CD4-positive, alpha-beta T cell (primary cell): ENCODE measurements around the gene SLC41A3. TPM values are rescaled to one million over a fixed set of nuclear protein-coding genes. Genes with fewer than 3 reads are reported as not detected.

ENCODE experiments used
- ATAC-seq: fragments of 200-7000 bp; cut with Tn5 transposase; one replicate; pipeline ENCODE4 v1.10.0; 2022; ENCODE audit warnings: mild to moderate bottlenecking; ENCODE audit not compliant: poor library complexity
- CTCF ChIA-PET: fragments of 350-600 bp; sonication (Branson Sonifier 250); formaldehyde crosslinking; loops from one replicate; lab custom pipeline; 2021; ENCODE audit warnings: antibody characterized with exemption, inconsistent platforms; lab: Charles Lee
- POLR2A ChIA-PET: fragments of 350-600 bp; sonication (Branson Sonifier 250); formaldehyde crosslinking; loops from one replicate; lab custom pipeline; 2021; ENCODE audit warnings: antibody characterized with exemption, inconsistent platforms; lab: Charles Lee
- DNase-seq, 14 experiments: peaks; one replicate each; pipeline ENCODE4 v3.0.0-alpha.2; 2013 to 2020; ENCODE audit warnings: mixed read lengths in 2 of 14
- H3K27ac ChIP-seq, 2 donors: one replicate each; pipeline versions ENCODE4 v1.5.1 to v1.7.0; 2013; ENCODE audit warnings: low read length in 2 of 2, low read depth in 1 of 2, mild to moderate bottlenecking in 1 of 2
- H3K27me3 ChIP-seq, 2 experiments: 1 replicate in 1 of 2; 2 replicates in 1 of 2; pipeline versions ENCODE4 v1.6.1 to v1.7.0; 2013; ENCODE audit warnings: low read length in 2 of 2, control low read depth in 1 of 2, mild to moderate bottlenecking in 1 of 2, moderate library complexity in 1 of 2; ENCODE audit not compliant: insufficient read depth in 2 of 2, control insufficient read depth in 1 of 2
- H3K36me3 ChIP-seq: one replicate; pipeline ENCODE4 v1.6.1; 2013; ENCODE audit warnings: low read length, control low read depth; ENCODE audit not compliant: insufficient read depth
- H3K4me1 ChIP-seq: one replicate; pipeline ENCODE4 v1.6.1; 2013; ENCODE audit warnings: low read length, control low read depth; ENCODE audit not compliant: insufficient read depth
- H3K4me3 ChIP-seq: one replicate; pipeline ENCODE4 v1.5.1; 2013; ENCODE audit warnings: mild to moderate bottlenecking, low read length, moderate library complexity
- H3K9me3 ChIP-seq, 2 experiments: 1 replicate in 1 of 2; 2 replicates in 1 of 2; pipeline versions ENCODE4 v1.6.1 to v1.7.0; 2013; ENCODE audit warnings: low read length in 2 of 2, mild to moderate bottlenecking in 2 of 2, control low read depth in 1 of 2, moderate library complexity in 1 of 2; ENCODE audit not compliant: control insufficient read depth in 1 of 2, insufficient read depth in 1 of 2
- H3K27ac Mint-ChIP-seq: one replicate; pipeline ENCODE4 v1.8.0; 2020; ENCODE audit warnings: mixed read lengths
- H3K27me3 Mint-ChIP-seq: one replicate; pipeline ENCODE4 v1.8.0; 2021; ENCODE audit warnings: mixed read lengths
- H3K36me3 Mint-ChIP-seq: one replicate; pipeline ENCODE4 v1.8.0; 2021; ENCODE audit warnings: low read depth, mixed read lengths
- H3K4me1 Mint-ChIP-seq: one replicate; pipeline ENCODE4 v1.8.0; 2021; ENCODE audit warnings: low read depth, mixed read lengths
- H3K4me3 Mint-ChIP-seq: one replicate; pipeline ENCODE4 v1.8.0; 2020; ENCODE audit warnings: mild to moderate bottlenecking, mixed read lengths
- H3K9me3 Mint-ChIP-seq: one replicate; pipeline ENCODE4 v1.8.0; 2020; ENCODE audit warnings: mixed read lengths
- intact Hi-C, 2 experiments: fragments of 100-400 bp; cut with DNase I in 1 of 2; cut with micrococcal nuclease in 1 of 2; formaldehyde crosslinking; loops; one replicate each; pipeline versions ENCODE4 v1.15.1 to v1.9.0; 2023 to 2025; cut with DNase I, micrococcal nuclease
- total RNA-seq, 174 experiments: library from RNA in 2 of 174; stranded (reverse) in 2 of 174; gene quantifications; one replicate each; pipeline ENCODE4 v1.2.3 and lab custom pipeline; 2021 to 2026
- TF ChIP-seq, protein P1 (sequence below): fragments of 200-600 bp; IDR thresholded peaks from one replicate; pipeline ENCODE4 v1.8.0; 2022; ENCODE audit warnings: antibody characterized with exemption, mild to moderate bottlenecking

Gene SLC41A3
- total RNA-seq, 2 experiments from 2014 or later = 26.5 to 29.1 TPM

DNA sequence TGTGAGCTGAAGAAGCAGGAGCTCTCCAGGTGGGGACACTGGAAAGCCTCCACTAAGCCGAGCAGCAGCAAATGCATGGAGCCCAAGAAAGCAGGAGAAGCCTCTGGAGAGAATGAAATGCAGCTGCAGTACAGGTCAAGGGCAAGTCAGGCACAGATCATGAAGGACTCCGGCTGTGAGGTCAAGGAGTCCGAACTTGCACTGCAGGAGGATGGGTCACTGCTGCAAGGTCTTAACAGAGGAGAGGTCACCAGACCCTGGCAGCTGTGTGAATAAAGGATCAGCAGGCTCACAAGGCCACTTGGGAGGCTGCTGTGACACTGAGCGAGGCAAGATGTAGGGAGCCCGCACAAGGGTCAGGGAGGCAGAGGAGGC, 24.7 kb upstream of the SLC41A3 start:
- intact Hi-C loops = no loop called here

DNA sequence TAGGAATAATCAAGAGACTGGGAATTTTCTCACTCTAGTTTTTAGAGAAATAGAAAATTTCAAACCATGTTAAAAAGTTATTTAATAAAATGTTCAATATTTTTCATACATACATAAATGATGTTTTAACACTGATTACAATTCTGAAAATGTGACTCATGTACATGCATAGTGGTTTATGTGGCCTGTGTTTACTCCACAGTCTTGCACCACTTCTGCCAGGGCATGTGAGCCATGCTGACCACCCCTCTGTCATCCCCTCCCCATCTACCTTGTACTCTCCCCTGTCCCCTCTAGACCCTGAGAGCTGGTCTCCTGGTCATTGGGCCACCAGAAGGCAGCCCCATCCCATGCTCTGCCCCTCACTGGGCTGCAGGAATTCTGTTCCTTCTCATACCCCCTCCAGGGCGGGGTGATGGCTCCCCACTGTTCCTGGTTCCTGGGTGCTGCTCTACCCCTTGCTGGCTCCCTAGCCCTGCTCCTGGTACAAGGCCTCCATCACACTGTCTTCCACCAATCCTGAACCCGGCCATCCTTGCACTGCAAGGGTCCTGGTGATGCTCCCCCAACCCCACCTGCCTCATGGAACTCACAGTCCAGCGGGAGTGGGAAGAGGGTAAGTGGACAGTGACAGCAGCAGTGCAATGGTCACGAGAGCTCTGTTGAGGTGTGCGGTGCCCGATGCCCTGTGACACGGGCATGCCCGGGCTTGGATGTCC, 24.2 kb upstream of the SLC41A3 start:
- peak in 1 of 14 experiments; percentile 1 for DNase-seq
- no peaks in the 10 kb centered on the region for H3K4me1 ChIP-seq
- H3K4me1 Mint-ChIP-seq = no peaks in the 10 kb centered on the region

More for the DNA sequence above, 24.7 kb upstream of the SLC41A3 start:
- Mint-ChIP-seq H3K36me3 (no peaks in the 10 kb centered on the region), H3K4me3 (no peak overlapping the region), H3K4me1 (no peaks in the 10 kb centered on the region), H3K27me3 (no peaks in the 10 kb centered on the region), H3K27ac (no peak overlapping the region), H3K9me3 (no peaks in the 10 kb centered on the region)
- Histone ChIP-seq H3K9me3 (no peaks in the 10 kb centered on the region), H3K4me1 (no peaks in the 10 kb centered on the region), H3K27ac (no peak overlapping the region), H3K4me3 (no peak overlapping the region), H3K36me3 (no peaks in the 10 kb centered on the region), H3K27me3 (no peaks in the 10 kb centered on the region)
- CTCF ChIA-PET = no interaction called here
- TF ChIP-seq, protein P1, sequence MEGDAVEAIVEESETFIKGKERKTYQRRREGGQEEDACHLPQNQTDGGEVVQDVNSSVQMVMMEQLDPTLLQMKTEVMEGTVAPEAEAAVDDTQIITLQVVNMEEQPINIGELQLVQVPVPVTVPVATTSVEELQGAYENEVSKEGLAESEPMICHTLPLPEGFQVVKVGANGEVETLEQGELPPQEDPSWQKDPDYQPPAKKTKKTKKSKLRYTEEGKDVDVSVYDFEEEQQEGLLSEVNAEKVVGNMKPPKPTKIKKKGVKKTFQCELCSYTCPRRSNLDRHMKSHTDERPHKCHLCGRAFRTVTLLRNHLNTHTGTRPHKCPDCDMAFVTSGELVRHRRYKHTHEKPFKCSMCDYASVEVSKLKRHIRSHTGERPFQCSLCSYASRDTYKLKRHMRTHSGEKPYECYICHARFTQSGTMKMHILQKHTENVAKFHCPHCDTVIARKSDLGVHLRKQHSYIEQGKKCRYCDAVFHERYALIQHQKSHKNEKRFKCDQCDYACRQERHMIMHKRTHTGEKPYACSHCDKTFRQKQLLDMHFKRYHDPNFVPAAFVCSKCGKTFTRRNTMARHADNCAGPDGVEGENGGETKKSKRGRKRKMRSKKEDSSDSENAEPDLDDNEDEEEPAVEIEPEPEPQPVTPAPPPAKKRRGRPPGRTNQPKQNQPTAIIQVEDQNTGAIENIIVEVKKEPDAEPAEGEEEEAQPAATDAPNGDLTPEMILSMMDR = no peak
- DNase-seq = no peak
- POLR2A ChIA-PET = no interaction called here
- ATAC-seq = no peak

DNA sequence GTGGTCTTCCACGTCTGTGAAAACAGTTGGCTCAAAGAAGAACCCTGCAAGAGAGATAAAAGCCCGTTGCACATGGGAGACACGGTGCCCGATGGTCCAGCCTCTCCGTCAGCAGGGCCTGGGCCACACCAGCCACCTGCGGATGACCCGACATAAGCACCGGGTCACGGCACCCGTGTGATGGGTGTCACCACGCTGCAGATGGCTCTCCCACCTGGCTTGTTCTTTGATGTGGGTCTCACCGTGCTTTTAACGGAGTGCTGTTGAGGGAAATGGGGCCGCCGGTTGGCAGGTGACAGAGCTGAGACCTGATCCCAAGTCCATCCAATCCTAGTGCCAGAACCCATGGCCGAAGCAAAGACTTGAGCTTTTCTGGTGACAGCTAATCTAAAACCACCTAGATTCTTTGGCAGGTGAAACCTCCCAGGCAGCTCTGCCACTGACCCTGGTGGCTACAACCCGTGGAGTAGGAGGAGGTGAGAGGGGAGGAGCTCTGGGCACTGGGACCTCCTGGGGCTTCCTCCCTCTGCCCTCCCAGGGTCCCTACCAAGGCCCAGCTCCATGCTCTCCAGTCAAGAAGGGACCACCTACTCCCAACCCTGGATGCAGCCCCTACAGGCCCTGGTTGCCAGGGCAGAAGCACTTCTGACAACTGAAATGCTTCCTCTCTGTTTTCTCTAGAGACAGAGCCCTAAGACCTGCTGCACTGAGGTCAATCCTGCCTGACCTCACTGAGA, 23.4 kb upstream of the SLC41A3 start:
- DNase-seq = no peak
- no peak overlapping the region for H3K27ac ChIP-seq
- Mint-ChIP-seq H3K9me3 (no peaks in the 10 kb centered on the region), H3K4me3 (no peak overlapping the region), H3K27ac (no peak overlapping the region), H3K36me3 (no peaks in the 10 kb centered on the region), H3K27me3 (no peaks in the 10 kb centered on the region), H3K4me1 (no peaks in the 10 kb centered on the region)
- ChIA-PET POLR2A (no interaction called here), CTCF (no interaction called here)
- H3K4me1 ChIP-seq = no peaks in the 10 kb centered on the region
- TF ChIP-seq, protein P1 = no peak
- no peak for ATAC-seq
- intact Hi-C loops = no loop called here
- no peaks in the 10 kb centered on the region for H3K9me3 ChIP-seq
- no peaks in the 10 kb centered on the region for H3K36me3 ChIP-seq
- H3K27me3 ChIP-seq = no peaks in the 10 kb centered on the region
- H3K4me3 ChIP-seq = no peak overlapping the region

More for the DNA sequence above, 24.2 kb upstream of the SLC41A3 start:
- no peak overlapping the region for H3K27ac ChIP-seq
- no peaks in the 10 kb centered on the region for H3K36me3 Mint-ChIP-seq
- H3K4me3 ChIP-seq = no peak overlapping the region
- CTCF ChIA-PET = no interaction called here
- no peak for ATAC-seq
- intact Hi-C loops = no loop called here
- no peaks in the 10 kb centered on the region for H3K27me3 ChIP-seq
- H3K4me3 Mint-ChIP-seq = no peak overlapping the region
- no peak overlapping the region for H3K27ac Mint-ChIP-seq
- POLR2A ChIA-PET = no interaction called here
- TF ChIP-seq, protein P1 = no peak
- no peaks in the 10 kb centered on the region for H3K27me3 Mint-ChIP-seq
- no peaks in the 10 kb centered on the region for H3K9me3 Mint-ChIP-seq
- no peaks in the 10 kb centered on the region for H3K36me3 ChIP-seq
- no peaks in the 10 kb centered on the region for H3K9me3 ChIP-seq
